Spinal cord (tissue), 10 donors: ENCODE data around the gene KRTAP10-2. TPM values are rescaled to one million over a fixed set of nuclear protein-coding genes. Genes with fewer than 3 reads are reported as not detected.
"Not testable (repeated sequence)": the region's sequence is repeated elsewhere in the genome, so short reads cannot be mapped to it uniquely, and the experiment has no call there.

ENCODE experiments used
- DNase-seq, 6 donors: peaks; one replicate each; pipeline versions ENCODE4 v3.0.0 to v3.0.0-alpha.2; 2013 to 2015; ENCODE audit warnings: low spot score in 6 of 6, low read depth in 4 of 6
- H3K27ac ChIP-seq: one replicate; pipeline ENCODE4 v1.5.1; 2013; ENCODE audit warnings: low read depth, low read length, control low read depth
- H3K27me3 ChIP-seq: one replicate; pipeline ENCODE4 v1.6.1; 2013; ENCODE audit warnings: low read length; ENCODE audit not compliant: control insufficient read depth, insufficient read depth
- H3K36me3 ChIP-seq: one replicate; pipeline ENCODE4 v1.6.1; 2013; ENCODE audit warnings: low read length; ENCODE audit not compliant: control insufficient read depth, insufficient read depth
- H3K4me1 ChIP-seq: one replicate; pipeline ENCODE4 v1.6.1; 2013; ENCODE audit warnings: low read length; ENCODE audit not compliant: control insufficient read depth, insufficient read depth
- H3K4me3 ChIP-seq: one replicate; pipeline ENCODE4 v1.5.1; 2013; ENCODE audit warnings: low read depth, low read length, control low read depth
- H3K9me3 ChIP-seq: one replicate; pipeline ENCODE4 v1.6.1; 2013; ENCODE audit warnings: low read length; ENCODE audit not compliant: control insufficient read depth, insufficient read depth
- WGBS: methylation state at CpG from one replicate; pipeline ENCODE4 v1.1.5; 2013; ENCODE audit warnings: missing lambda C conversion rate; ENCODE audit not compliant: insufficient coverage; 5-methylcytosine and 5-hydroxymethylcytosine counted together
- long read RNA-seq, 4 donors: transcript quantifications; one replicate each; lab custom pipeline, GENCODE V29; 2026
- polyA plus RNA-seq, 2 donors: library from polyadenylated mRNA; unstranded; fragments of 120-200 nt; gene quantifications; one replicate each; pipeline ENCODE4 v1.2.1, GENCODE V29; 2013; ENCODE audit not compliant: insufficient read length in 2 of 2
- total RNA-seq, 2 donors: library from RNA; depleted of rRNA in 1 of 2; stranded (reverse); fragments of 120-200 nt in 1 of 2; fragments of >200 nt in 1 of 2; gene quantifications; one replicate each; pipeline versions ENCODE4 v1.2.3 to v1.2.4, GENCODE V29; 2013 to 2014
- donor health status: healthy.

KRTAP10-2 gene
- total RNA-seq = not detected
- polyA plus RNA-seq = not detected
- long read RNA-seq, donor 1 = 0 reads
- long read RNA-seq, donor 2 = 0 reads
- long read RNA-seq, donor 3 = 0 reads
- long read RNA-seq, donor 4 = 0 reads

GRCh38 chr21:44551340-44551961, at the start of gene KRTAP10-2:
TSS of gene KRTAP10-2 (minus strand) at chr21:44551505. CDS start at chr21:44551458, 47 bp downstream.
- no peaks in the 10 kb centered on the region for H3K9me3 ChIP-seq
- no peak for DNase-seq
- peaks cover 2% of the 10 kb centered on the region for H3K4me1 ChIP-seq
- no peaks in the 10 kb centered on the region for H3K27me3 ChIP-seq
- H3K36me3 ChIP-seq = no peaks in the 10 kb centered on the region
- no peak within 1 kb of the TSS for H3K27ac ChIP-seq
- 64% methylated on average over 14 of the region's 17 CpGs for WGBS
- no peak within 1 kb of the TSS for H3K4me3 ChIP-seq

GRCh38 chr21:44601091-44601490, 49.8 kb upstream of the KRTAP10-2 start:
- not testable (repeated sequence) for H3K4me3 ChIP-seq, H3K4me1 ChIP-seq, H3K9me3 ChIP-seq, DNase-seq, H3K36me3 ChIP-seq, H3K27me3 ChIP-seq, H3K27ac ChIP-seq
- 62% methylated on average over 9 of the region's 10 CpGs for WGBS

- WGBS = 82% methylated on average over 10 of the region's 23 CpGs
- not testable (repeated sequence) for H3K4me1 ChIP-seq
Measured at GRCh38 chr21:44600118-44600978, 49.0 kb upstream of the KRTAP10-2 start, which contains the start of gene KRTAP10-7. TSS of gene KRTAP10-7 (plus strand) at chr21:44600597. CDS start at chr21:44600622, 25 bp downstream.

GRCh38 chr21:44599264-44600029, 48.1 kb upstream of the KRTAP10-2 start:
- WGBS = 93% methylated on average over 7 of the region's 8 CpGs
- Histone ChIP-seq H3K4me1 (no peaks in the 10 kb centered on the region), H3K9me3 (no peaks in the 10 kb centered on the region), H3K27ac (no peak overlapping the region), H3K27me3 (no peaks in the 10 kb centered on the region), H3K36me3 (no peaks in the 10 kb centered on the region), H3K4me3 (no peak overlapping the region)
- DNase-seq = no peak

More at GRCh38 chr21:44600118-44600978, 49.0 kb upstream of the KRTAP10-2 start, which contains the start of gene KRTAP10-7:
- not testable (repeated sequence) for DNase-seq, H3K36me3 ChIP-seq, H3K27me3 ChIP-seq, H3K9me3 ChIP-seq, H3K4me3 ChIP-seq, H3K27ac ChIP-seq

- 64% methylated on average over 6 of the region's 11 CpGs for WGBS
- no peaks in the 10 kb centered on the region for H3K27me3 ChIP-seq
- no peak overlapping the region for H3K27ac ChIP-seq
- H3K4me3 ChIP-seq = no peak overlapping the region
- peaks cover 2% of the 10 kb centered on the region for H3K4me1 ChIP-seq
- no peaks in the 10 kb centered on the region for H3K9me3 ChIP-seq
- DNase-seq = no peak
- H3K36me3 ChIP-seq = no peaks in the 10 kb centered on the region
Measured at GRCh38 chr21:44598061-44598460, 46.8 kb upstream of the KRTAP10-2 start.

GRCh38 chr21:44596068-44596725, 44.9 kb upstream of the KRTAP10-2 start:
- Histone ChIP-seq H3K27me3 (no peaks in the 10 kb centered on the region), H3K4me1 (peaks cover 6% of the 10 kb centered on the region), H3K27ac (no peak overlapping the region), H3K36me3 (no peaks in the 10 kb centered on the region), H3K9me3 (no peaks in the 10 kb centered on the region), H3K4me3 (no peak overlapping the region)
- DNase-seq = no peak
- 59% methylated on average over 5 of the region's 9 CpGs for WGBS

GRCh38 chr21:44595524-44595923, 44.2 kb upstream of the KRTAP10-2 start:
- Histone ChIP-seq H3K9me3 (no peaks in the 10 kb centered on the region), H3K4me3 (no peak overlapping the region), H3K27ac (no peak overlapping the region), H3K27me3 (no peaks in the 10 kb centered on the region), H3K36me3 (no peaks in the 10 kb centered on the region), H3K4me1 (peaks cover 6% of the 10 kb centered on the region)
- DNase-seq = no peak
- 100% methylated on average over 1 of the region's 6 CpGs for WGBS

- H3K9me3 ChIP-seq = no peaks in the 10 kb centered on the region
- WGBS = 90% methylated on average over 7 of the region's 12 CpGs
- no peak overlapping the region for H3K4me3 ChIP-seq
- DNase-seq = no peak
- H3K27me3 ChIP-seq = no peaks in the 10 kb centered on the region
- peaks cover 6% of the 10 kb centered on the region for H3K4me1 ChIP-seq
- no peaks in the 10 kb centered on the region for H3K36me3 ChIP-seq
- no peak overlapping the region for H3K27ac ChIP-seq
Measured at GRCh38 chr21:44594406-44594916, 43.2 kb upstream of the KRTAP10-2 start.
